ENCODE data around the gene C11orf16. TPM values are rescaled to one million over a fixed set of nuclear protein-coding genes. Genes with fewer than 3 reads are reported as not detected.

C11orf16 gene
- total RNA-seq, 1 donor from 2014 or later = not detected

DNA sequence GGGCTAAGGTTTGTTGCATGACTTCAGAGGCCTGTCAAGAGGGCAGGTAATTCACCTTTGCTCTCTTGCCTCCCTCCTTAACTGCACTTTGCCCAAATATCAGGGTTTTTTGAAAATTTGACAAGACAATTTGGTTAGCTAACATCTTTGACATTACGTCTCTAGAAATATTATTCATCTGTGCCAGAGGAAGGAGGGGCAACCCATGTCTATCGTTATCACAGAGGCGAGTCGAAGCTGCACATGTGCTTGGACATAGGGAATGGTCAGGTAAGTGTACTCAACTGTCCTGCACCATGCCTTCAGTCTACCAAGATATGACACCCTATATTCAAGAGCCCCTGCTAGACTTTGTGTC is 18.1 kb downstream of the C11orf16 start:
- Mint-ChIP-seq H3K9me3 (no peaks in the 10 kb centered on the region), H3K4me3 (no peak overlapping the region), H3K27ac (no peak overlapping the region), H3K36me3 (ENCODE audit: low read depth) (peaks cover 15% of the 10 kb centered on the region), H3K4me1 (peaks cover 27% of the 10 kb centered on the region), H3K27me3 (no peaks in the 10 kb centered on the region)
- ATAC-seq (ENCODE audit: low read depth) (no peak), DNase-seq (no peak)
- TF ChIP-seq, protein P1, sequence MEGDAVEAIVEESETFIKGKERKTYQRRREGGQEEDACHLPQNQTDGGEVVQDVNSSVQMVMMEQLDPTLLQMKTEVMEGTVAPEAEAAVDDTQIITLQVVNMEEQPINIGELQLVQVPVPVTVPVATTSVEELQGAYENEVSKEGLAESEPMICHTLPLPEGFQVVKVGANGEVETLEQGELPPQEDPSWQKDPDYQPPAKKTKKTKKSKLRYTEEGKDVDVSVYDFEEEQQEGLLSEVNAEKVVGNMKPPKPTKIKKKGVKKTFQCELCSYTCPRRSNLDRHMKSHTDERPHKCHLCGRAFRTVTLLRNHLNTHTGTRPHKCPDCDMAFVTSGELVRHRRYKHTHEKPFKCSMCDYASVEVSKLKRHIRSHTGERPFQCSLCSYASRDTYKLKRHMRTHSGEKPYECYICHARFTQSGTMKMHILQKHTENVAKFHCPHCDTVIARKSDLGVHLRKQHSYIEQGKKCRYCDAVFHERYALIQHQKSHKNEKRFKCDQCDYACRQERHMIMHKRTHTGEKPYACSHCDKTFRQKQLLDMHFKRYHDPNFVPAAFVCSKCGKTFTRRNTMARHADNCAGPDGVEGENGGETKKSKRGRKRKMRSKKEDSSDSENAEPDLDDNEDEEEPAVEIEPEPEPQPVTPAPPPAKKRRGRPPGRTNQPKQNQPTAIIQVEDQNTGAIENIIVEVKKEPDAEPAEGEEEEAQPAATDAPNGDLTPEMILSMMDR (IDR thresholded peaks at IDR 0.05) = no peak
- ChIA-PET CTCF (interaction anchor here (0.8 to 2.5 kb wide), 7 partner anchors 11 to 909 kb away, joined by 3 to 25 read pairs (median 5); no protein-coding TSS in a partner anchor), POLR2A (interaction anchor here (1.2 to 1.3 kb wide), 2 partner anchors 50 to 226 kb away, joined by 3 read pairs; no protein-coding TSS in a partner anchor)
- intact Hi-C loops (cut with micrococcal nuclease) = loop anchor here (1.0 to 5.0 kb wide), 4 partner anchors 45 to 1383 kb away; no protein-coding TSS in a partner anchor

DNA sequence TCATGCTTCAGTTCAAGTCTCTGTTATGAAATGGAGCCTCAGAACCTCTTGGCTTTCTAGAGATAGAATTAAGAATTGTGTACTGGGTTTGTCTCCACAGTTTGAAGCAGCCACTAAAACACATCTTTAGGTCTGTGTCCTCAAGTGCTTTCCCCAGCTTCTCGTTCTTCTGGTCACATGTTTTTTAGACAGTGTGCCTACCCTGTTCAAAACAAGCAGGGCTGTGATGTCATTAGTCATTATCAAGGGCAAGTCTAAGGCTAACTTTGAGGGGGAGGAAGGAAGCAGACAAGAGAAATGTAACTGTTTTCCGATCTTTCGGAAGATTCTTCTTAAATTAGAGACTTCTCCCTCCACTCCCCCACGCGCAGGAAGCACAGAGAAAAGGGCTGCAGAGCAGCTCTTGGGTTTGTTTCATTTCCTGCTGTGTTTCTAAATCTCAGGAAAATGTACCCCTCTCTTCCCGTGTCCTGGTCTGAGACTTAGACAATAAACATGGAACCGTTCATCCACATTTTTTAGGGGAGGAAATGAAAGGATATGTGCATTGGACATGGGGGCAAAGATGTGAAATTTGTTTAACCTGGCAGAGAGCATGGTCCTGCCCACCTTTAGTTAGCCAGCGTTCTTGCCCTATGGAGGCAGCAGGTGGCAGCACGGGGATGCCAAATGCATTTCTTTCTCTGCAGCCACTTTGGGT is 18.6 kb downstream of the C11orf16 start:
- Mint-ChIP-seq H3K4me3 (peak overlapping the region; percentile 64), H3K27ac (peak overlapping the region; percentile 67), H3K36me3 (ENCODE audit: low read depth) (peaks cover 12% of the 10 kb centered on the region), H3K4me1 (peaks cover 30% of the 10 kb centered on the region), H3K9me3 (no peaks in the 10 kb centered on the region), H3K27me3 (no peaks in the 10 kb centered on the region)
- DNase-seq (no peak), ATAC-seq (ENCODE audit: low read depth) (peak; percentile 45)
- intact Hi-C loops (cut with micrococcal nuclease) = loop anchor here (1.0 to 5.0 kb wide), 4 partner anchors 45 to 1383 kb away; no protein-coding TSS in a partner anchor
- TF ChIP-seq, protein P1 (IDR thresholded peaks at IDR 0.05) = no peak
- ChIA-PET POLR2A (interaction anchor here (0.6 to 1.3 kb wide), 5 partner anchors 45 to 232 kb away, joined by 3 to 4 read pairs (median 3); partner anchors contain the start of genes RPL27A and TRIM66), CTCF (interaction anchor here (1.1 to 2.5 kb wide), 5 partner anchors 12 to 592 kb away, joined by 3 to 25 read pairs (median 8); no protein-coding TSS in a partner anchor)

DNA sequence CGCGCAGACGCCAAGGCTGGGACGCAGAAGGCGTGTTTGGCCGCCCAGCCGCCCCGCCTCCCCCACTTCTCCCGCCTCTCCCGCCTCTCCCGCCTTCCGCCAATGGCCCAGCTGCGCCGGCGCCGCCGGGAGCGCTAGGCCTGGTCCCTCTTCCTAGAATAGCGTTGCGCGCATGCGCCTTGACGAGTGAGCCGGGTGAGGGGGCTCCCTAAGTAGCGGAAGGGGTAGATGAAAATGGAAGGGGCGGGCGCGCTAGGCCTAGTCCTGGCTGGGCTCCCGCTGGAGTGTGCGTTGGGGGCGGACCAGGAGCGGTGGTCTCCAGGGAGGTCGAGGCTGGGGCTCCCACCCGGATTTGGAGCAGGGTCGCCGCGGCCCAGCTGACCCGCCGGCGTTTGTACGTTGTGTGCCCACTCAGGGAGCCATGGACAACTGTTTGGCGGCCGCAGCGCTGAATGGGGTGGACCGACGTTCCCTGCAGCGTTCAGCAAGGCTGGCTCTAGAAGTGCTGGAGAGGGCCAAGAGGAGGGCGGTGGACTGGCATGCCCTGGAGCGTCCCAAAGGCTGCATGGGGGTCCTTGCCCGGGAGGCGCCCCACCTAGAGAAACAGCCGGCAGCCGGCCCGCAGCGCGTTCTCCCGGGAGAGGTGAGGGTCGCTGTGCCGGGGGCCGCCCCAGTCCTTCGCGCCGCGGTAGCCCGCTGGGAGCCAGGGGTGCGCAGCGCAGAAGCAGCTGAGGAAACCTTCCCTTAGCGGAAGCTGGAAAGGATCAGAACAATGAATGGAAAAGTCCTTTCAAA is 21.5 kb downstream of the C11orf16 start, which contains the start of gene AKIP1:
Gene AKIP1 (plus strand): TSS at position 161 of the 795 bp plus-strand sequence. CDS start 261 bp downstream, at position 422.
- ChIA-PET POLR2A (interaction anchor here (1.0 to 2.6 kb wide), 4 partner anchors 53 to 229 kb away, joined by 4 to 18 read pairs (median 4); partner anchors contain the start of genes RPL27A, TMEM9B and TRIM66), CTCF (interaction anchor here (0.9 to 1.6 kb wide), 2 partner anchors 48 to 226 kb away, joined by 3 to 6 read pairs; no protein-coding TSS in a partner anchor)
- no peaks in the 10 kb centered on the region for H3K36me3 Mint-ChIP-seq (ENCODE audit: low read depth)
- H3K27me3 Mint-ChIP-seq = no peaks in the 10 kb centered on the region
- peak; percentile 70 for DNase-seq
- no peaks in the 10 kb centered on the region for H3K9me3 Mint-ChIP-seq
- H3K27ac Mint-ChIP-seq = peak within 1 kb of the TSS; percentile 59
- intact Hi-C loops (cut with micrococcal nuclease) = loop anchor here (1.0 to 5.0 kb wide), 4 partner anchors 54 to 1386 kb away; partner anchors contain the start of genes RPL27A, TMEM9B and TRIM66
- peak; percentile 77 for ATAC-seq (ENCODE audit: low read depth)
- TF ChIP-seq, protein P1 (IDR thresholded peaks at IDR 0.05) = no peak
- H3K4me3 Mint-ChIP-seq = peak within 1 kb of the TSS; percentile 89
- peaks cover 37% of the 10 kb centered on the region for H3K4me1 Mint-ChIP-seq

DNA sequence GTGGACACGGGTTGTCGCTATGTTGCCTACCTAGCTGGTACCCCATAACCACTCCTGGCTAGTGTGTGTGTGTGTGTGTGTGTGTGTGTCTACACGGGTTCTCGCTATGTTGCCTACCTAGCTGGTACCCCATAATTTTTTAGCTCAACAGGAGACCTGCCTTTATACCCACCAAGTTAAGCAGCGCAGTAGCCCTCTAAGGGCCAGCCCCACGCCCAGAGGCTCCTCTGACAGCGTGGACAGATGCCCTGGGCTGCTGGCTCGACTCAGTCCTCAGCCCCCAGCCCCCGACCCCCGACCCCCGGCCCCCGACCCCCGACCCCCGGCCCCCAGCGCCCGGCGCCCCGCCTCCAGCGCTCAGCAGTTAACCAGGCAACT is 22.1 kb downstream of the C11orf16 start:
- H3K4me1 Mint-ChIP-seq = peaks cover 37% of the 10 kb centered on the region
- CTCF ChIA-PET = no interaction called here

More for the DNA sequence above, 22.1 kb downstream of the C11orf16 start:
- H3K36me3 Mint-ChIP-seq (ENCODE audit: low read depth) = no peaks in the 10 kb centered on the region
- DNase-seq (no peak), ATAC-seq (ENCODE audit: low read depth) (peak; percentile 8)
- intact Hi-C loops (cut with micrococcal nuclease) = loop anchor here (1.0 to 5.0 kb wide), 4 partner anchors 54 to 1387 kb away; partner anchors contain the start of genes RPL27A, TMEM9B and TRIM66
- H3K4me3 Mint-ChIP-seq = peak overlapping the region; percentile 89
- no peak overlapping the region for H3K27ac Mint-ChIP-seq
- no peaks in the 10 kb centered on the region for H3K9me3 Mint-ChIP-seq
- POLR2A ChIA-PET = interaction anchor here (1.0 to 2.6 kb wide), 3 partner anchors 53 to 228 kb away, joined by 4 to 18 read pairs (median 5); partner anchors contain the start of genes RPL27A, TMEM9B and TRIM66
- TF ChIP-seq, protein P1 (IDR thresholded peaks at IDR 0.05) = no peak
- H3K27me3 Mint-ChIP-seq = no peaks in the 10 kb centered on the region
